DMS114 treated with DMSO at 0.1 percent for 48 hours (cell line): ENCODE results near the gene NFE2L3.
A peak's percentile ranks its signal among the peaks of the same experiment; 100 is the strongest.
"Not testable (repeated sequence)": the region's sequence is repeated elsewhere in the genome, so short reads cannot be mapped to it uniquely, and the experiment has no call there.

ENCODE experiments used
- DNase-seq: peaks from one replicate; lab custom pipeline; 2025; ENCODE audit not compliant: unreplicated experiment; lab: John Stamatoyannopoulos, UW

Gene NFE2L3

DNA sequence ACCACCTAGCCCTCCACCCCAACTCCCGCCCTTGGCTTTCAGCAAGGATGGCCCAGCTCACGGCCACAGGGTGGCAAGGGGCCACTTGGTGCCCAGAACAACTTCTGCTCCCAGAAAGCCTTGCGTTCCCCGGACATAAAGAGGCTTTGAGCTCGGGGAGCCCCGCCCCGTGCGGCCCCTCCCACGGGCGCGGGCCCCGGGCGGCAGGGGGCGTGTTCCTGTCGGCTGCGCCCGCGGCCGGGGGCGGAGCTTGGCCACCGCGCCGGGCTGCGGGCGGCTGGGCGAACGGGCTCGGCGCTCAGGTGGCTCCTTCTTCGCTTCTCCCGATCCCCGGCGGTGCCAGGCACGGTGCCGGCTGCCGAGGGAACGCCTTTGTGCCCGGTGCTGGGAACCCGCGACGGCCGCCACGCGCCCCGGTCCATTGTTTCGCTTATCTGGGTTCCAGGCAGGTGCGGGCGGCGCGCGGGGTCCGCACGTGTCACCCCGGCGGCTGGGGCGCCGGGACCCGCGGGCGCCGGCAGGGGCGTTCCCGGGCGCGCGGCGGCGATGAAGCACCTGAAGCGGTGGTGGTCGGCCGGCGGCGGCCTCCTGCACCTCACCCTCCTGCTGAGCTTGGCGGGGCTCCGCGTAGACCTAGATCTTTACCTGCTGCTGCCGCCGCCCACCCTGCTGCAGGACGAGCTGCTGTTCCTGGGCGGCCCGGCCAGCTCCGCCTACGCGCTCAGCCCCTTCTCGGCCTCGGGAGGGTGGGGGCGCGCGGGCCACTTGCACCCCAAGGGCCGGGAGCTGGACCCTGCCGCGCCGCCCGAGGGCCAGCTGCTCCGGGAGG lies at the start of gene NFE2L3:
Gene NFE2L3, plus strand, starts transcription at position 246 of the 829 bp plus-strand sequence. Its CDS starts 301 bp downstream, at position 547.
- peak; percentile 65 for DNase-seq

DNA sequence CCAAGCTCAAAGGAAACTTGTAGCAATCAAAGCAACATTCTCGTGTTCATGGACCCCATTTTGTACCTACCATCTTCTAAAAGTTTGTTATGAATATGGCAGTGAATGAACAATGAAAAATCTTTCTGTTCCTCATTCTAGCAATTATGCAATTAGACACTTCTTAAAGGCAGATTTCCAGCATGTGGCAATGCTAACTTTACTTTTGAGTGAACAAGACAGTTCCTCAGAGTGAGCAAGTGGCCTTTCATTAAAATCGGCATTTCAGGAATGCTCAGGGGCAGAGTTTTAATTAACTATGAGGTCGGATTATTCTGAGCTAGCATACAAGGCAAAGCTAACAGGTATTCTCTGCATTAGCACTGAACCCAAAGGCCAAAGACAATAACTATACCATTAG lies 48.4 kb upstream of the NFE2L3 start:
- no peak for DNase-seq

DNA sequence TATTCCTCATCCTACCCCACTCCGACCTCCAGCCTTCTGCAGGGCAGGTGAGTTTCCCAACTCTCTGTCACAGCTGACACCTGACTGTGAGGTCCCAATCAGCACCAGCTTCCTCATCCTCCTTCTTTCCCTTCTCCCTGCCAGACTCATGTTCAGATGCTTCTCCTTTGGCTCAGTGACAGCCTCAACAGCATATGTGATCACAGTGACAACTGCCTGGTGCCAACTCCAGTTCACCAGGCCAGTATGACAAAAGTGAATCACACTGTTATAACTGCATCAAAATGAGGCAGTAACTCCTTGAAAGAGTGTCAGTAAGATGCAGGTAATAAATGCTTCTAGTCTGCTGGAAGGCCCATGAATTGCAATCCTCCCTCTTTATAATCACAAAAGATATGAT lies 46.8 kb upstream of the NFE2L3 start:
- no peak for DNase-seq

DNA sequence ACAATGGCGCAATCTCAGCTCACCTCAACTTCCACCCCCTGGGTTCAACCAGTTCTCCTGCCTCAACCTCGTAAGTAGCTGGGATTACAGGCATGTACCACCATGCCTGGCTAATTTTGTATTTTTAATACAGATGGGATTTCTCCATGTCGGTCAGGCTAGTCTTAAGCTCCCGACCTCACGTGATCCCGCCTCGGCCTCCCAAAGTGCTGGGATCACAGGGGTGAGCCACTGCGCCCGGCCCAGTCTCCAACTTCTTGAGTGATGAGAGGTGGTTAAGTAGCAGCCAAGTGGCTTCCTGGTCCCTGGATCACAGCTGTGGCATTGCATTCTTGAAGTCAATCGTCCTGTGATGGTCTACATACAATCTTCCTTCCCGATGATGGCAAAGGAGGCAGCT lies 46.1 kb upstream of the NFE2L3 start:
- no peak for DNase-seq

DNA sequence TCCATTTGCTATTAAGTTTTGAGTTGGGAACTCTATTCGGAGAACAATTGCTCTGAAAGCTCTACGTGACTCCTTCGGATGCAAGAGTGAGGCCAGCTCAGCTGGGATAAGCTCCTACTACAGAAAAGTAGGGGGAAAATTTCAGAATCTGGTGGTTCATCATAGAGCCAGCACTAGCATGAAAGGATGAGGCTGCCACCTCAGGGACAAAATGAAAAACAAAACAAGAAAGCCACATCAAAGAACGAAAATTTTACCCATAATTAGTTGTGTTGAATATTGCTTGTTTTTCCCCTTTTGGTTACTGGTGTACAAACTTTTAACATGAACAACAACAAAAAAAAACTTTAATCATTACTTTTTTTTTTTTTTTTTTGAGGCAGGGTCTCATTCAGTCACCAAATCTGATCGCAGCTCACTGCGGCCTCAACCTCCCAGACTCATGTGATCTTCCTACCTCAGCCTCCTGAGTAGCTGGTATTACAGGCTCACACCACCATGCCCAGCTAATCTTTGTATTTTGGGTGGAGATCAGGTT lies 39.7 kb upstream of the NFE2L3 start:
- DNase-seq, result no peak

DNA sequence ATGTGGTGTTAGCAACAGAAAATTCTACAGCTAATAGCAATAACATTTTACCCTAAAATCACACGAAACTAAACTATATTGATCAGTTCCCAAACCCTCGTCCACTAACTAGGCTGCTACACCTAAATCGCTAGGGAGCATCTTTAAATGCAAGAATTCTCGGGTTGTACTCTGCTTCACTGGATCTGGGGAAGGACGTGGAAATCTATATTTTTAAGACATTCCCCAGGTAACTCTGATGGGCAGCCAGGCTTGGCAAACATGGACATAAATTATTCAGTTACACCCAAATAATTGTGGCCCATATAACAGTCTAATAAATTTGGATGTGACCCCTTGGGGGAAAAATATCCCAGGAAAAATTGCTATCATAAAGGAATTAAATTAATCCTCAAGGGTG lies 36.3 kb upstream of the NFE2L3 start:
- no peak for DNase-seq

DNA sequence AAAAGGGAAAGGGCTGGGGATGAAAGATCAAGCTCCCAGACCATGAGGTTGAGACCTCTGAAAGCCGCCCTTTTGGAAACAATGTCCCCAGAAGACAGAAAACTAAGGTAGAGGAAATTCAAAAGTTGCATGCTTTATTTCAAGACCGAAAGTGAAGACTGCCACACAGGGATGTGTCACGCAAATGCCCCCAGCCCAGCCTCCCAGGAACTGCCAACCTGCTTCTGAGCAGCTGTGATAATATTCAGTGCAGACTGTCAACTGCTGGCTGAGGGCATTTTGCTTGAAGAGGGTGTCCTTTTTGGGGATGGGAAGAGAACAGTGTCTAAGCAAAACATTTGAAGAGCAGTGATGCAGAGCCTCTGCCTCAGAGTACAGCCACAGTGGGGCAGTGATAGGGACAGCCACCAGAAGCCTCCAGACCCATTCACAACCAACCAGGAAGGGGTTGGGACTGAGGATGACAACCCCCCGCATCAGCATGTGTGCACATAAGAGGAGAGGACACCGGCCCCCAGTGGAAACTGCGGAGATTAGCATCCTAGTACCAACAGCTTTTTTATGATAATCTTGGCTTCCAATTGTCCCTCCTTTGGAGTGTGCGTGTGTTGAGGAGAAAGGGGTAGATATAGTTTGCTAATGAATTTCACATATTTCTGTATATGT lies 34.7 kb upstream of the NFE2L3 start:
- no peak for DNase-seq

- no peak for DNase-seq
These were observed 34.0 kb upstream of the NFE2L3 start for GRCh38 chr7:26117970-26118369.

GRCh38 chr7:26122745-26123144 lies 29.3 kb upstream of the NFE2L3 start:
- DNase-seq, result no peak

GRCh38 chr7:26124775-26125174 lies 27.2 kb upstream of the NFE2L3 start:
- DNase-seq, result not testable (repeated sequence)

DNA sequence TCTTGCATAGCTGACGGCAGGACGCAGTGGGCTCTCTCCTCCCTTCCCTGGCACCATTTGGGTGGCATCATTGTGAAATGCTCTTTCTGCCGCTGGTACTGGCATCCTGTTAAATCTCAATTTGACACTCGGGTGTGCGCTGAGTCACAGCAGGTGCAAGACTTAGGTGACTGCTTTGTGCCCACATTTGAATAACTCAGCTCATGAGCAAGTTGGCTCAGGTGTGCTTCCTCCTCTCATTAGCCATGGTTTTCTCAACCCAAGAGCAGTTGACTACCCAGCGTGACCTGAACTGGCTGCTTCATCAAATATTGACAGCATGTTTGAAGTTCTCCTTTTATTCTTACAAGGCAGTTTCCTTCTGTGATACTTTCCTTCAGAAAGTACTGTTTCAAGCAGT lies 24.6 kb upstream of the NFE2L3 start:
- DNase-seq, result no peak

GRCh38 chr7:26131056-26131589 lies 20.9 kb upstream of the NFE2L3 start:
- DNase-seq, result no peak

- DNase-seq, result no peak
These were observed 16.9 kb upstream of the NFE2L3 start for GRCh38 chr7:26135076-26135475.

DNA sequence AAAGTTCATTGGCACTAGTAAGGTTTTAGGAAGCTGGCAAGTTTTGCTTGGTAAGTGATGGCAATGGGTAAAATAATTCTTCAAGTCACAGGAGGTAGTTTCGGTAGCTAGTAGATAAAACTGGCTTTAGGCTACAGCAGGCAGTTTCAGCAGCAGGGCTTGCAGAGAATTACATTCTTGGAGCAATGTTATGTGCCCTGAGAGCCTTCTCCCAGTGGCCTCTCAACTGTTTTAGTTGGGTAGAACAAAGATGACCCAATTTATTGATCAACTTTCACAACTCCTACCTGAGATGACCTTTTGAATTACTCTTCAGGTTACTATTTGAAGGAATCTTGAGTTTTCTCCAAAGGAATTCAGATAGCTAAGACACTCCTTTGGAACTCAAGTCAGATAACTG lies 16.4 kb upstream of the NFE2L3 start:
- DNase-seq, result no peak

DNA sequence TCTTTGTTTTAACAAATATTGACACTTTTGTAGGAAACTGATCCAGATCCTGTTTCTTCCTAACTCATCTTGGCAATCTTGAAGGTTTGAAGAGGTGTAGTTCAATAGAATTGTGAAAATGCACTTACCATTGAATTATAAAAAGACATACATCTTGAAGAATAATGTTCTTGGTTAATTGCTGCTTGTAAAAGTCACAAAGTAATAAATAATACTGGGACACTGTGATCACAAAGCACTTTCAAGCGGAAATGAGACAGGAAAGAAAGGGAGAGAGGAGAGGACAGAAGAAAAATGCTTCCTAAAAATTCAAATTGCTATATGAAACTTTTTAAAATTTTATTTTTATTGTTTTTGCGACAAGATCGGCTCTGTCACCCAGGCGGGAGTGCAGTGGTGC lies 15.2 kb upstream of the NFE2L3 start:
- DNase-seq, result no peak

DNA sequence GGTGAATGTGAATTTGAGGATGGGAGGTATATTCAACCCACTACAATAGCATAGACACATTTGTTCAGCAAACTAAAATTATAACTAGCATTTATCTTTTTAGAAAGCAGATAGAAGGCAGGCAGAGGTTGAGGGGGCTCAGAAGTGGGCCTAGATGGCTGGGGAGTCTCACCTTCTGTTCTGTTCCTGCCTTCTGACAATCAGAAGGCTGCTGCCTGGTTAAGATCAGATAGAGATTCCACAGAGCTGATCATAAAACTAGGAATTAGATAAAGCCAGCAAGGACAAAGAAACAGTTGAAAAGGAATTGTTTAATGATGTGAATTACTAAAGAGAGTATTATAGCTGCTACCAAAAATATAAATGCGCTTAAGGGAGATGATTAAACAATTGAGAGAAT lies 11.6 kb upstream of the NFE2L3 start:
- DNase-seq, result no peak

- no peak for DNase-seq
These were observed 10.9 kb upstream of the NFE2L3 start for GRCh38 chr7:26141077-26141476.

DNA sequence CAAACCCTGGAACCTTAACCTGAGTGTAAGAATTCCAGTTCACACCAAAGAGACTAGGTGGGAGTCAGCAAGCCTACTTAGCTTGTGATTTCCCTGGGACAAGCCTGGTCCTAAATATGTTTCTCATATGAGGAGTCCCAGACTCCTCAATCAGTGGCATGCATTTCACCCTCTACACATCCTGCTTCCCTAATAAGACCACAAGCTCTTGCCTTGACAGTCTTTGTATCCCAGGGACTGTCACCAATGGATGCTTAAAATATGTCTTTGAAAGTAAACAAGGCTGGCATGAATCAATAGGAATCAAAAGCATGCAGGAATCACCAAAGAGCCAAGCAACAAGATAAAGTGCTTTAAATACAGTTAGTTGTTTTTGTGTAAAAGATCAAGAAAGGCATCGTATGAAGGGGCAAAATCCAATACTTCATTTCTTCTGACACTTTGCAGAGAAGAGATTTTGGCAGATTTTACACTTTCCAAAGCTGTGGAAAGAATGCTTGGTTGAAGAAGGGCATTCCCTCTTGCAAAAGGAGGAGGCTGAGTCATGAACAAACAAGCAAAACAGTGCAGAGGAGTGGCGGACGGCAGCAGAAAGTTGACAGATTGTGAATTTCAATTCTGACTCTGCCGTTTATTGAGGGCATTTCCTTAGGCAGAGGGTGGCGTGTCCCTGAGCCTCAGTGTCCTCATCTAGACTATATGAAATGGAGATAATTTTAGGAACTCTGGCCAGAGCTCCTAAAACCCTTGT lies 8.5 kb upstream of the NFE2L3 start:
- DNase-seq, result no peak

GRCh38 chr7:26144184-26145080 lies 7.6 kb upstream of the NFE2L3 start:
- no peak for DNase-seq

- no peak for DNase-seq
These were observed 6.8 kb upstream of the NFE2L3 start for GRCh38 chr7:26145238-26145637.
